GM12874 (cell line): ENCODE measurements around the gene CNNM3.

Source experiments
- CTCF ChIP-seq: IDR thresholded peaks from 2 replicates; pipeline ENCODE4 v1.5.1; 2011; ENCODE audit warnings: low read depth, mild to moderate bottlenecking, control low read depth, low read length, moderate library complexity; ENCODE audit not compliant: insufficient read depth

CNNM3 gene

GRCh38 chr2:96832408-96832753 lies 16.3 kb downstream of the CNNM3 start:
- TF ChIP-seq CTCF, result no peak

GRCh38 chr2:96832754-96833507 lies 16.9 kb downstream of the CNNM3 start:
- no peak for TF ChIP-seq CTCF

- TF ChIP-seq CTCF, result no peak
Measured at GRCh38 chr2:96835830-96836229, 19.8 kb downstream of the CNNM3 start.

GRCh38 chr2:96837575-96837974 lies 21.5 kb downstream of the CNNM3 start:
- TF ChIP-seq CTCF, result no peak

GRCh38 chr2:96838345-96839292 lies 22.6 kb downstream of the CNNM3 start:
- TF ChIP-seq CTCF, result no peak

GRCh38 chr2:96839293-96839874 lies 23.3 kb downstream of the CNNM3 start:
- no peak for TF ChIP-seq CTCF
